SK-N-SH (cell line): ENCODE data around the gene IGSF1. TPM values are rescaled to one million over a fixed set of nuclear protein-coding genes. Genes with fewer than 3 reads are reported as not detected.

Experiments
- CTCF ChIA-PET: fragments of 300-600, 350-600 bp; formaldehyde crosslinking; extraction: SDS; loops from one replicate; lab custom pipeline; 2021; lab: Yijun Ruan, JAX
- POLR2A ChIA-PET: fragments of 350-600 bp; sonication (Branson Sonifier 250); formaldehyde crosslinking; extraction: SDS; loops from one replicate; lab custom pipeline; 2020; ENCODE audit warnings: antibody characterized with exemption, inconsistent platforms; lab: Yijun Ruan, JAX
- DNase-seq: peaks from one replicate; pipeline ENCODE4 v3.0.0; 2012
- H2AFZ ChIP-seq: fragments of 200-600 bp; sonication (generic); 2 replicates; pipeline ENCODE4 v1.8.1; 2016; ENCODE audit warnings: antibody characterized with exemption, mild to moderate bottlenecking, low read depth
- H3F3A ChIP-seq: fragments of 200-600 bp; sonication (generic); replicated peaks from 2 replicates; pipeline ENCODE3; 2016; ENCODE audit warnings: antibody characterized with exemption, mild to moderate bottlenecking; ENCODE audit not compliant: insufficient read depth
- H3K27ac ChIP-seq, 2 experiments: fragments of 200-500 bp in 1 of 2; fragments of 200-600 bp in 1 of 2; sonication (Bioruptor generic) in 1 of 2; sonication (generic), shearing (Covaris generic) in 1 of 2; 2 replicates each; pipeline versions ENCODE4 v1.5.1 to v1.6.1; 2014 to 2016; ENCODE audit warnings: low read depth in 2 of 2, inconsistent platforms in 1 of 2, low read length in 1 of 2, mild to moderate bottlenecking in 1 of 2, mixed read lengths in 1 of 2
- H3K27me3 ChIP-seq: fragments of 200-600 bp; sonication (generic), shearing (Covaris generic); 2 replicates; pipeline ENCODE4 v1.6.1; 2016; ENCODE audit warnings: mixed run types; ENCODE audit not compliant: insufficient read depth
- H3K36me3 ChIP-seq, 2 experiments: fragments of 200-500 bp in 1 of 2; fragments of 200-600 bp in 1 of 2; sonication (Bioruptor generic) in 1 of 2; sonication (generic) in 1 of 2; replicated peaks in 1 of 2; 2 replicates each; pipeline versions ENCODE3 to v1.5.1; 2014 to 2016; ENCODE audit warnings: low read length in 1 of 2, mild to moderate bottlenecking in 1 of 2; ENCODE audit not compliant: insufficient read depth in 2 of 2, control insufficient read depth in 1 of 2
- H3K4me1 ChIP-seq, 2 experiments: fragments of 200-500 bp in 1 of 2; fragments of 200-600 bp in 1 of 2; sonication (Bioruptor generic) in 1 of 2; sonication (generic), shearing (Covaris generic) in 1 of 2; 2 replicates each; pipeline versions ENCODE4 v1.5.1 to v1.6.1; 2014 to 2016; ENCODE audit warnings: low read depth in 1 of 2, low read length in 1 of 2, mixed run types in 1 of 2; ENCODE audit not compliant: insufficient read depth in 2 of 2, control insufficient read depth in 1 of 2
- H3K4me2 ChIP-seq: fragments of 200-600 bp; sonication (generic), shearing (Covaris generic); 2 replicates; pipeline ENCODE4 v1.6.1; 2017; ENCODE audit warnings: mixed run types
- H3K4me3 ChIP-seq, 2 experiments: fragments of 200-500 bp in 1 of 2; fragments of 200-600 bp in 1 of 2; sonication (Bioruptor generic) in 1 of 2; sonication (generic), shearing (Covaris generic) in 1 of 2; 2 replicates each; pipeline versions ENCODE4 v1.5.1 to v1.8.1; 2014 to 2016; ENCODE audit warnings: low read depth in 2 of 2, inconsistent platforms in 1 of 2, low read length in 1 of 2, mild to moderate bottlenecking in 1 of 2, mixed read lengths in 1 of 2, moderate library complexity in 1 of 2
- H3K79me2 ChIP-seq: fragments of 200-600 bp; sonication (generic); 2 replicates; pipeline ENCODE4 v1.8.1; 2017; ENCODE audit warnings: mild to moderate bottlenecking; ENCODE audit not compliant: insufficient read depth
- H3K9ac ChIP-seq: fragments of 200-600 bp; sonication (generic); 2 replicates; pipeline ENCODE4 v1.6.1; 2017; ENCODE audit warnings: mixed run types
- H3K9me2 ChIP-seq: fragments of 200-600 bp; sonication (generic); 2 replicates; pipeline ENCODE4 v1.6.1; 2017; ENCODE audit warnings: mixed run types
- H3K9me3 ChIP-seq: fragments of 200-600 bp; sonication (generic); 2 replicates; pipeline ENCODE4 v1.6.1; 2017; ENCODE audit warnings: mixed run types, mild to moderate bottlenecking, moderate library complexity
- H4K20me1 ChIP-seq: fragments of 200-600 bp; sonication (generic); 2 replicates; pipeline ENCODE4 v1.6.1; 2017; ENCODE audit warnings: mild to moderate bottlenecking, mixed run types; ENCODE audit not compliant: insufficient read depth
- CTCF ChIP-seq: fragments of 200-600 bp; sonication (generic); IDR thresholded peaks from 2 replicates; pipeline ENCODE4 v1.6.1; 2017; ENCODE audit warnings: antibody characterized with exemption, mild to moderate bottlenecking, moderate library complexity
- ELF1 ChIP-seq: IDR thresholded peaks from 2 replicates; pipeline ENCODE4 v1.4.0; 2012
- EP300 ChIP-seq, 2 experiments: IDR thresholded peaks; 2 replicates each; pipeline versions ENCODE4 v1.4.0 to v1.6.1; 2012; ENCODE audit warnings: borderline replicate concordance in 1 of 2, low read depth in 1 of 2, low read length in 1 of 2
- GABPA ChIP-seq: IDR thresholded peaks from 2 replicates; pipeline ENCODE4 v1.4.0; 2012; ENCODE audit warnings: low read depth, mild to moderate bottlenecking
- GATA2 ChIP-seq: sonication (generic); formaldehyde crosslinking; IDR thresholded peaks from 2 replicates; pipeline ENCODE4 v1.5.0; 2020; ENCODE audit warnings: mild to moderate bottlenecking, missing genetic modification reagents
- JUND ChIP-seq: IDR thresholded peaks from 2 replicates; pipeline ENCODE4 v1.4.0; 2012
- PBX3 ChIP-seq: IDR thresholded peaks from 2 replicates; pipeline ENCODE4; 2012
- RAD21 ChIP-seq: IDR thresholded peaks from 2 replicates; pipeline ENCODE4 v1.6.1; 2012; ENCODE audit warnings: mild to moderate bottlenecking, low read length
- RFX5 ChIP-seq: IDR thresholded peaks from 2 replicates; pipeline ENCODE4 v1.6.1; 2012; ENCODE audit warnings: mild to moderate bottlenecking, improper control_type of control experiment, low read length
- RXRA ChIP-seq: IDR thresholded peaks from 2 replicates; pipeline ENCODE4 v1.4.0; 2012; ENCODE audit warnings: low read depth, mild to moderate bottlenecking, borderline replicate concordance
- SIN3A ChIP-seq: IDR thresholded peaks from 2 replicates; pipeline ENCODE4 v1.6.1; 2012; ENCODE audit warnings: low read depth, mild to moderate bottlenecking, low read length, moderate library complexity, borderline replicate concordance
- TAF1 ChIP-seq: IDR thresholded peaks from 2 replicates; pipeline ENCODE4 v1.6.1; 2012; ENCODE audit warnings: low read depth, mild to moderate bottlenecking, low read length, moderate library complexity, borderline replicate concordance
- USF2 ChIP-seq: fragments of 150-350 bp; IDR thresholded peaks from 2 replicates; pipeline ENCODE4 v1.6.1; 2017; ENCODE audit warnings: antibody characterized with exemption, low read length, low read depth, borderline replicate concordance
- WGBS: methylation state at CpG from one replicate; pipeline ENCODE4 v1.1.6; 2017; ENCODE audit warnings: low lambda C conversion rate; 5-methylcytosine and 5-hydroxymethylcytosine counted together
- polyA plus RNA-seq, 3 experiments: library from polyadenylated mRNA; depleted of rRNA; stranded (reverse); fragments of >200 nt; gene quantifications; 2 replicates each; pipeline ENCODE4 v1.2.3, GENCODE V29; 2012

The IGSF1 gene
- polyA plus RNA-seq, 1 of the 3 experiments (the other 2 are of a cell fraction) = 0.92 TPM

GRCh38 chrX:131331152-131331551, 42.0 kb upstream of the IGSF1 start:
- ChIA-PET CTCF (interaction anchor here (1.4 kb wide), 1 partner anchor 346 kb away, joined by 3 read pairs; no protein-coding TSS in a partner anchor), POLR2A (no interaction called here)
- Histone ChIP-seq H3K4me1 (no peaks in the 10 kb centered on the region), H3K4me2 (no peak overlapping the region), H3K79me2 (no peaks in the 10 kb centered on the region), H3K27me3 (no peaks in the 10 kb centered on the region), H4K20me1 (no peaks in the 10 kb centered on the region), H3K9ac (no peak overlapping the region), H3K27ac (no peak overlapping the region), H3F3A (no peaks in the 10 kb centered on the region), H2AFZ (no peak overlapping the region), H3K36me3 (no peaks in the 10 kb centered on the region), H3K4me3 (no peak overlapping the region), H3K9me3 (no peaks in the 10 kb centered on the region), H3K9me2 (no peaks in the 10 kb centered on the region)
- 50% methylated on average over 6 of the region's 6 CpGs for WGBS
- no peak for DNase-seq
- TF ChIP-seq CTCF = peak; percentile 19; the same call in 1 of the 2 replicates
- TF ChIP-seq RFX5 = no peak
- TF ChIP-seq SIN3A = no peak

- no peak overlapping the region for H3K27ac ChIP-seq
- no peaks in the 10 kb centered on the region for H4K20me1 ChIP-seq
- no peaks in the 10 kb centered on the region for H3K79me2 ChIP-seq
- H3K9me2 ChIP-seq = no peaks in the 10 kb centered on the region
- H3K4me3 ChIP-seq = no peak overlapping the region
- H3K9me3 ChIP-seq = no peaks in the 10 kb centered on the region
- no peaks in the 10 kb centered on the region for H3K27me3 ChIP-seq
- TF ChIP-seq TAF1 (no peak), SIN3A (no peak), RAD21 (no peak), GABPA (no peak), EP300 (IDR thresholded peaks at IDR 0.05; ENCODE audit: borderline replicate concordance in 1 of 2, low read depth in 1 of 2, low read length in 1 of 2) (no peak), USF2 (no peak), RXRA (no peak), PBX3 (no peak), RFX5 (no peak), GATA2 (CRISPR knock-in tag) (no peak), JUND (no peak), ELF1 (no peak)
- TF ChIP-seq, all 33 proteins: peak for 0
- Histone ChIP-seq H2AFZ (no peak overlapping the region), H3F3A (no peaks in the 10 kb centered on the region), H3K36me3 (no peaks in the 10 kb centered on the region), H3K4me1 (no peaks in the 10 kb centered on the region), H3K9ac (no peak overlapping the region), H3K4me2 (no peak overlapping the region)
- 48% methylated on average over 3 of the region's 3 CpGs for WGBS
- DNase-seq = no peak
- ChIA-PET CTCF (interaction anchor here (1.4 kb wide), 1 partner anchor 346 kb away, joined by 3 read pairs; no protein-coding TSS in a partner anchor), POLR2A (no interaction called here)
Measured at GRCh38 chrX:131330735-131331134, 41.6 kb upstream of the IGSF1 start.
